GM19043 (cell line): ENCODE data around the gene FAAP100.

Experiments used
- ATAC-seq: cut with Tn5 transposase; IDR thresholded peaks from one replicate; pipeline ENCODE4 v1.9.1; 2021; ENCODE audit warnings: low read depth; ENCODE audit not compliant: unreplicated experiment

FAAP100 gene

GRCh38 chr17:81576621-81577277 lies 24.6 kb upstream of the FAAP100 start:
- no peak for ATAC-seq

- ATAC-seq: no peak
Measured at GRCh38 chr17:81575836-81576235, 23.7 kb upstream of the FAAP100 start.

- no peak for ATAC-seq
Measured at GRCh38 chr17:81574643-81574956, 22.4 kb upstream of the FAAP100 start.

- no peak for ATAC-seq
Measured at GRCh38 chr17:81573794-81574642, 21.9 kb upstream of the FAAP100 start.

GRCh38 chr17:81572563-81573168 lies 20.5 kb upstream of the FAAP100 start:
- ATAC-seq: no peak

- ATAC-seq: no peak
Measured at GRCh38 chr17:81570964-81571363, 18.8 kb upstream of the FAAP100 start.

- no peak for ATAC-seq
Measured at GRCh38 chr17:81569986-81570514, 17.9 kb upstream of the FAAP100 start.

- ATAC-seq: no peak
Measured at GRCh38 chr17:81568416-81568815, 16.3 kb upstream of the FAAP100 start.

GRCh38 chr17:81567191-81567590 lies 15.0 kb upstream of the FAAP100 start:
- no peak for ATAC-seq

- ATAC-seq: no peak
Measured at GRCh38 chr17:81566461-81567126, 14.4 kb upstream of the FAAP100 start.

GRCh38 chr17:81565231-81565630 lies 13.1 kb upstream of the FAAP100 start:
- ATAC-seq: no peak

- ATAC-seq: no peak
Measured at GRCh38 chr17:81564778-81565177, 12.6 kb upstream of the FAAP100 start.

GRCh38 chr17:81563861-81564586 lies 11.9 kb upstream of the FAAP100 start:
- ATAC-seq: no peak

GRCh38 chr17:81561494-81561885 lies 9.3 kb upstream of the FAAP100 start:
- no peak for ATAC-seq

GRCh38 chr17:81558941-81559806 lies 7.0 kb upstream of the FAAP100 start:
- no peak for ATAC-seq

GRCh38 chr17:81558115-81558468 lies 5.9 kb upstream of the FAAP100 start:
- ATAC-seq: no peak

- no peak for ATAC-seq
Measured at GRCh38 chr17:81557276-81558114, 5.3 kb upstream of the FAAP100 start.

- no peak for ATAC-seq
Measured at GRCh38 chr17:81556863-81557262, 4.7 kb upstream of the FAAP100 start.
